Bronchial epithelial cell (primary cell): ENCODE measurements around the gene LYST. TPM values are rescaled to one million over a fixed set of nuclear protein-coding genes. Genes with fewer than 3 reads are reported as not detected.

Source experiments
- DNase-seq: peaks from one replicate; pipeline ENCODE4 v3.0.0-alpha.2; 2010; ENCODE audit warnings: low read depth
- FAIRE-seq: peaks from 2 replicates; lab custom pipeline; 2011; peaks lifted over from hg19 to GRCh38; lab: Jason Lieb, UNC
- H3K27me3 ChIP-seq: 2 replicates; pipeline ENCODE4 v1.5.1; 2011; ENCODE audit warnings: low read length; ENCODE audit not compliant: control insufficient read depth, insufficient read depth
- H3K36me3 ChIP-seq: 2 replicates; pipeline ENCODE4 v1.5.1; 2011; ENCODE audit warnings: low read length; ENCODE audit not compliant: control insufficient read depth, insufficient read depth
- H3K4me3 ChIP-seq: 2 replicates; pipeline ENCODE4 v1.5.1; 2011; ENCODE audit warnings: mild to moderate bottlenecking, low read depth, low read length, control low read depth
- CTCF ChIP-seq: IDR thresholded peaks from 2 replicates; pipeline ENCODE4 v1.5.1; 2011; ENCODE audit warnings: mild to moderate bottlenecking, moderate library complexity, low read length, control low read depth, inconsistent platforms; ENCODE audit not compliant: insufficient read depth, severe bottlenecking
- total RNA-seq: library from RNA; depleted of rRNA; stranded (reverse); fragments of >200 nt; gene quantifications from 2 replicates; pipeline ENCODE4 v1.2.1, GENCODE V29; 2014

Gene LYST
- total RNA-seq, 1 donor from 2014 or later: 14.0 TPM

- DNase-seq: no peak
- Histone ChIP-seq H3K36me3 (no peaks in the 10 kb centered on the region), H3K27me3 (no peaks in the 10 kb centered on the region), H3K4me3 (no peak overlapping the region)
- no peak for TF ChIP-seq CTCF
- FAIRE-seq: no peak
These were observed 253.9 kb downstream of the LYST start for GRCh38 chr1:235612761-235613160.

Other genes with a start within 250 kb of the LYST start
- 0.13 TPM in 1 of 2 replicates, not detected in the other for gene GNG4, start 217.1 kb downstream of the LYST start, total RNA-seq
- 0.13 and 1.3 TPM in 2 replicates for gene NID1, start 198.2 kb upstream of the LYST start, total RNA-seq